GM23338 (cell line): ENCODE results near the gene COL9A2.

ENCODE experiments used
- CREB1 ChIP-seq: fragments of 250-450 bp; sonication (Bioruptor Pico); IDR thresholded peaks from 2 replicates; pipeline ENCODE4 v1.5.0; 2020; ENCODE audit warnings: low read depth, mild to moderate bottlenecking, moderate library complexity
- CTCF ChIP-seq, 2 experiments: fragments of 200-600 bp in 1 of 2; sonication (generic) in 1 of 2; conservative IDR thresholded peaks; 2 replicates each; pipeline versions ENCODE4 v1.5.1 to v1.6.1; 2016 to 2017; ENCODE audit warnings: antibody characterized with exemption in 2 of 2, low read depth in 2 of 2, mild to moderate bottlenecking in 2 of 2, moderate library complexity in 1 of 2
- ETS1 ChIP-seq: IDR thresholded peaks from 2 replicates; pipeline ENCODE4 v1.6.1; 2016; ENCODE audit warnings: antibody characterized with exemption
- EZH2 ChIP-seq: fragments of 200-600 bp; sonication (generic); IDR thresholded peaks from one replicate; pipeline ENCODE4 v1.8.0; 2017; ENCODE audit warnings: antibody characterized with exemption, mild to moderate bottlenecking, low read depth; ENCODE audit not compliant: unreplicated experiment
- EZH2phosphoT487 ChIP-seq: fragments of 200-600 bp; sonication (generic); IDR thresholded peaks from one replicate; pipeline ENCODE4 v1.8.1; 2018; ENCODE audit warnings: antibody characterized with exemption; ENCODE audit not compliant: unreplicated experiment
- JUNB ChIP-seq: IDR thresholded peaks from one replicate; pipeline ENCODE4 v1.6.1; 2016; ENCODE audit warnings: antibody characterized with exemption; ENCODE audit not compliant: unreplicated experiment
- NANOG ChIP-seq: IDR thresholded peaks from 2 replicates; pipeline ENCODE4 v1.6.1; 2016; ENCODE audit warnings: antibody characterized with exemption, borderline replicate concordance
- POLR2AphosphoS5 ChIP-seq: IDR thresholded peaks from 2 replicates; pipeline ENCODE4 v1.6.1; 2016; ENCODE audit warnings: antibody characterized with exemption, low read depth
- REST ChIP-seq: IDR thresholded peaks from one replicate; pipeline ENCODE4 v1.6.1; 2018; ENCODE audit warnings: antibody characterized with exemption; ENCODE audit not compliant: unreplicated experiment
- STAT1 ChIP-seq: IDR thresholded peaks from one replicate; pipeline ENCODE4 v1.6.1; 2016; ENCODE audit warnings: antibody characterized with exemption; ENCODE audit not compliant: unreplicated experiment
- ZNF331 ChIP-seq: fragments of 250-450 bp; sonication (Bioruptor Pico); IDR thresholded peaks from 2 replicates; pipeline ENCODE4 v1.5.0; 2020; ENCODE audit warnings: low read depth, mild to moderate bottlenecking, moderate library complexity

GRCh38 chr1:40362199-40362598 lies 45.1 kb upstream of the COL9A2 start:
- TF ChIP-seq CTCF (conservative IDR thresholded peaks at IDR 0.05; ENCODE audit: low read depth in 2 of 2) (no peak), REST (no peak), POLR2AphosphoS5 (no peak), NANOG (no peak), EZH2 (no peak), ZNF331 (CRISPR knock-in tag) (no peak), JUNB (no peak), ETS1 (no peak), EZH2phosphoT487 (no peak), CREB1 (CRISPR knock-in tag) (no peak), STAT1 (no peak)
